K562 (cell line): ENCODE data around the gene MCTS1. TPM values are rescaled to one million over a fixed set of nuclear protein-coding genes. Genes with fewer than 3 reads are reported as not detected.
A peak's percentile ranks its signal among the peaks of the same experiment; 100 is the strongest.

Source experiments
- BRD4 ChIP-seq: fragments of 200-600 bp; sonication (generic); IDR thresholded peaks from 2 replicates; pipeline ENCODE4 v1.6.1; 2017; ENCODE audit warnings: inconsistent platforms
- CREB3L1 ChIP-seq: fragments of 450-650 bp; IDR thresholded peaks from 2 replicates; pipeline ENCODE4 v1.6.1; 2014; ENCODE audit warnings: low read depth, mild to moderate bottlenecking, moderate library complexity, borderline replicate concordance
- CREB5 ChIP-seq: fragments of 250-450 bp; sonication (Bioruptor Pico); IDR thresholded peaks from 2 replicates; pipeline ENCODE4 v1.5.0; 2020; ENCODE audit warnings: mild to moderate bottlenecking
- ETS1 ChIP-seq: conservative IDR thresholded peaks from 2 replicates; pipeline ENCODE4 v1.6.1; 2011; ENCODE audit warnings: low read depth, mild to moderate bottlenecking, low read length; ENCODE audit not compliant: control insufficient read depth
- FOXA1 ChIP-seq: fragments of 450-650 bp; IDR thresholded peaks from 2 replicates; pipeline ENCODE4 v1.6.1; 2016; ENCODE audit warnings: mild to moderate bottlenecking, borderline replicate concordance
- HMG20B ChIP-seq: fragments of 250-450 bp; sonication (Bioruptor Pico); IDR thresholded peaks from 2 replicates; pipeline ENCODE4 v1.5.0; 2021; ENCODE audit warnings: mild to moderate bottlenecking
- JUN ChIP-seq, 2 experiments: sonication (generic) in 1 of 2; formaldehyde crosslinking in 1 of 2; IDR thresholded peaks; 2 replicates each; pipeline versions ENCODE4 v1.6.1 to v1.8.0; 2012 to 2022; ENCODE audit warnings: borderline replicate concordance in 2 of 2, mild to moderate bottlenecking in 2 of 2, improper control_type of control experiment in 1 of 2, low read depth in 1 of 2, low read length in 1 of 2, missing genetic modification reagents in 1 of 2
- KLF6 ChIP-seq: fragments of 250-450 bp; sonication (Bioruptor Pico); IDR thresholded peaks from 2 replicates; pipeline ENCODE4 v1.4.0; 2020; ENCODE audit warnings: mild to moderate bottlenecking, moderate library complexity, borderline replicate concordance
- MCM5 ChIP-seq: fragments of 450-650 bp; IDR thresholded peaks from 2 replicates; pipeline ENCODE4 v1.6.1; 2016; ENCODE audit warnings: low read depth
- POLR2H ChIP-seq: IDR thresholded peaks from 2 replicates; pipeline ENCODE4 v1.6.1; 2016; ENCODE audit warnings: missing genetic modification characterization, low read depth, mild to moderate bottlenecking, control low read depth, missing compliant biosample characterization, moderate library complexity
- TBL1XR1 ChIP-seq, 2 experiments: IDR thresholded peaks; 2 replicates each; pipeline ENCODE4 v1.6.1; 2012; ENCODE audit warnings: improper control_type of control experiment in 2 of 2, low read length in 2 of 2, mild to moderate bottlenecking in 1 of 2
- TEAD1 ChIP-seq, 2 experiments: fragments of 450-650 bp in 1 of 2; sonication (generic) in 1 of 2; formaldehyde crosslinking; IDR thresholded peaks; 2 replicates each; pipeline versions ENCODE4 v1.4.0 to v1.8.0; 2020 to 2022; ENCODE audit warnings: mild to moderate bottlenecking in 2 of 2, missing genetic modification reagents in 1 of 2
- ZBTB2 ChIP-seq: fragments of 450-650 bp; IDR thresholded peaks from 2 replicates; pipeline ENCODE4 v1.6.1; 2016; ENCODE audit warnings: antibody characterized with exemption
- ZBTB8A ChIP-seq: fragments of 450-650 bp; IDR thresholded peaks from 2 replicates; pipeline ENCODE4 v1.6.1; 2018; ENCODE audit warnings: mild to moderate bottlenecking, moderate library complexity; ENCODE audit not compliant: partially characterized antibody
- ZC3H4 ChIP-seq: sonication (generic); formaldehyde crosslinking; IDR thresholded peaks from 2 replicates; pipeline ENCODE4 v1.9.0; 2021; ENCODE audit warnings: missing genetic modification reagents, borderline replicate concordance
- ZNF592 ChIP-seq: fragments of 450-650 bp; IDR thresholded peaks from 2 replicates; pipeline ENCODE4 v1.6.1; 2017; ENCODE audit warnings: antibody characterized with exemption, mild to moderate bottlenecking
- polyA plus RNA-seq, 8 experiments: library from polyadenylated mRNA; depleted of rRNA in 4 of 8; stranded (reverse) in 5 of 8; unstranded in 3 of 8; fragments of >200 nt; fragmentation: Nextera tagmentation in 2 of 8; fragmentation: Illumina TruSeq in 1 of 8; extraction: Ambion mirVana in 2 of 8; extraction: Trizol in 1 of 8; gene quantifications; 2 replicates each; pipeline versions ENCODE4 v1.2.1 to v1.2.3, GENCODE V29; 2011 to 2014; ENCODE audit warnings: inconsistent platforms in 1 of 8, missing spikeins in 1 of 8
- total RNA-seq, 7 experiments: library from RNA; depleted of rRNA in 6 of 7; stranded (reverse); fragments of >200 nt in 6 of 7; fragmentation: Illumina TruSeq in 2 of 7; extraction: Trizol in 2 of 7; gene quantifications; 2 replicates each; pipeline versions ENCODE4 v1.2.1 to v1.2.3, GENCODE V29; 2011 to 2021; ENCODE audit warnings: low replicate concordance in 1 of 7

The MCTS1 gene
- total and polyA plus RNA-seq, 9 of the 15 experiments (the other 6 are each of a cell fraction or from before 2014, with no cell fraction given): 65.3 to 300 (median 152) TPM

- no peak for TF ChIP-seq ZNF592
- TF ChIP-seq CREB3L1: no peak
- no peak for TF ChIP-seq ETS1
- TF ChIP-seq TBL1XR1 (IDR thresholded peaks at IDR 0.05; ENCODE audit: low read length in 2 of 2): 0 out of 4 replicates have a peak, but pooled peaks of 1 of the 2 experiments have one; percentile 26
- no peak for TF ChIP-seq JUN (IDR thresholded peaks at IDR 0.05; ENCODE audit: borderline replicate concordance, low read depth, low read length)
- no peak for TF ChIP-seq JUN (CRISPR knock-in tag; IDR thresholded peaks at IDR 0.05; ENCODE audit: borderline replicate concordance)
- no peak for TF ChIP-seq ZC3H4 (CRISPR knock-in tag)
- no peak for TF ChIP-seq TEAD1 (CRISPR knock-in tag; IDR thresholded peaks at IDR 0.05)
- TF ChIP-seq BRD4: no peak
- TF ChIP-seq ZBTB8A: no peak
- no peak for TF ChIP-seq FOXA1
- TF ChIP-seq KLF6 (CRISPR knock-in tag): no peak
- TF ChIP-seq CREB5 (CRISPR knock-in tag): no peak
- TF ChIP-seq ZBTB2: no peak
- no peak for TF ChIP-seq HMG20B
- peak; percentile 70; the same call in 1 of the 2 replicates for TF ChIP-seq POLR2H (tag)
- no peak for TF ChIP-seq MCM5
Observed at GRCh38 chrX:120561634-120562568, 42.0 kb upstream of the MCTS1 start (continued).
